ENCODE data around the gene OR8B2. TPM values are rescaled to one million over a fixed set of nuclear protein-coding genes. Genes with fewer than 3 reads are reported as not detected.

OR8B2 gene
- total and polyA plus RNA-seq, 4 donors: not detected

DNA sequence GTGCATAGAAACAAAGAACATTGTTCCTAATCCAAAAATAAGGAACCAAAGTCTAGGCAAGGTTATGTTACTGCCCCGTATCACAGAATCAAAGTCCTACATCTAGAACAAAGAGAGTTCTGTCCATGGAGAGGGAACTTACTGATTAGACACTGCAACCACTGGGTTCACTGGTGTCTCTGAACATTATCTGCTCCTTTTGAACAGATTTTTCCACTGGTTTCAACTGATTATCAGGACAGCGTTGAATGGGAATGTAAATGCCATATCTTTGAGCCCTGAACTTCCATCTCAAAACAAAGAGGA, 44.2 kb downstream of the OR8B2 start:
- H3K27ac ChIP-seq (ENCODE audit: low read depth in 1 of 2, low read length in 2 of 2): no peak overlapping the region
- WGBS, 2 donors: 77 to 80% methylated on average over 2 of the region's 2 CpGs
- no peaks in the 10 kb centered on the region for H3K27me3 ChIP-seq (ENCODE audit: control insufficient read depth in 1 of 2, insufficient read depth in 2 of 2, low read length in 1 of 2)
- no peak for DNase-seq
- no peak overlapping the region for H3K4me3 ChIP-seq (ENCODE audit: low read length in 2 of 2)
- intact Hi-C loops (cut with DNase I): no loop called here
- H3K4me1 ChIP-seq (ENCODE audit: control insufficient read depth in 1 of 2, insufficient read depth in 2 of 2, low read length in 2 of 2): no peaks in the 10 kb centered on the region
- ATAC-seq (ENCODE audit: low FRiP score): no peak
- H3K36me3 ChIP-seq (ENCODE audit: control insufficient read depth in 1 of 2, insufficient read depth in 2 of 2, low read length in 1 of 2): no peaks in the 10 kb centered on the region
- H3K9me3 ChIP-seq (ENCODE audit: control insufficient read depth, low read length): no peaks in the 10 kb centered on the region

DNA sequence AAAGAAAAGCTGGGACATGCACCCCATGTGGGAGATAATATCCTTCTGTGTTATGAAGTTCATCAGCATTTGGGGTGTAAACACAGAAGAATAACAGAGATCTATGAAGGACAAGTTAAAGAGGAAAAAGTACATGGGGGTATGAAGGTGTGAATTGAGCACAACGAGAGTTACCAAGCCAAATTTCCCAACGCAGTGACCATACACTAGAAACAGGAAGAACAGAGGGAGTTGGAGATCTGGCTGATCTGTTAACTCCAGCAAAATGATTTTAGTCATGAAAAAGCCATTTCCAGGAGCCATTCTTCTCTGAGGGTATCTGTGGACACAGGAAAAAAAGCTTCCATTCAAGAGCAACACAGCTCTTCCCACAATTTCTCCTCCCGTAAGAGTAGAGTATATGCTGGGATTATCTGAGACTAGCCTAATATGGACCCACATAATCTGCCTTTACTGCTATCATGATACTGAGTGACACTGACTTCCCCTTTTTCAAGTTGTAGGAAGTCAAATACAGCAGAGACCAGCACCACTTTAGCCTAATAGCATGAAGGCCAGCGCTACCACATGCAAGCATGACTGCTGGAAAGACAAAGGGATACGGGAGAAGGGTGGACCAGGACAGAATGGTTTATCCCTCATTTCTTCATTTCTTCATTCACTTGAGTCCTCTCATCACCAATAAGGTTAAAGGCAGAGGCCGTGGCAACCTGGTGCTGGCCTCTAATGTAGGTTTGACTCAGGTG, 44.7 kb downstream of the OR8B2 start:
- intact Hi-C loops (cut with DNase I): loop anchor here in 1 of 2 donors (10.0 kb wide), 1 partner anchor 235 kb away; no protein-coding TSS in a partner anchor
- Histone ChIP-seq H3K9me3 (ENCODE audit: control insufficient read depth, low read length) (no peaks in the 10 kb centered on the region), H3K27ac (ENCODE audit: low read depth in 1 of 2, low read length in 2 of 2) (no peak overlapping the region), H3K36me3 (ENCODE audit: control insufficient read depth in 1 of 2, insufficient read depth in 2 of 2, low read length in 1 of 2) (no peaks in the 10 kb centered on the region), H3K4me1 (ENCODE audit: control insufficient read depth in 1 of 2, insufficient read depth in 2 of 2, low read length in 2 of 2) (no peaks in the 10 kb centered on the region), H3K4me3 (ENCODE audit: low read length in 2 of 2) (no peak overlapping the region), H3K27me3 (ENCODE audit: control insufficient read depth in 1 of 2, insufficient read depth in 2 of 2, low read length in 1 of 2) (no peaks in the 10 kb centered on the region)
- ATAC-seq (ENCODE audit: low FRiP score) (no peak), DNase-seq (no peak)
- 81 to 82% methylated on average over 6 of the region's 6 CpGs for WGBS, 2 donors

Other genes starting within 250 kb of the OR8B2 start
- gene OR10D3, start 201.2 kb downstream of the OR8B2 start, total RNA-seq: not detected
- not detected for gene OR10D3, start 201.2 kb downstream of the OR8B2 start, polyA plus RNA-seq
- not detected for gene OR8G1, start 143.4 kb downstream of the OR8B2 start, total RNA-seq
- not detected for gene OR8G1, start 143.4 kb downstream of the OR8B2 start, polyA plus RNA-seq
- gene OR8G5, start 128.1 kb downstream of the OR8B2 start, total RNA-seq: not detected
- gene OR8G5, start 128.1 kb downstream of the OR8B2 start, polyA plus RNA-seq: not detected
- not detected for gene OR8D1, start 70.5 kb downstream of the OR8B2 start, total RNA-seq
- gene OR8D1, start 70.5 kb downstream of the OR8B2 start, polyA plus RNA-seq: not detected
- not detected for gene OR8D2, start 64.3 kb downstream of the OR8B2 start, total RNA-seq
- not detected for gene OR8D2, start 64.3 kb downstream of the OR8B2 start, polyA plus RNA-seq
- not detected for gene OR8B3, start 14.5 kb upstream of the OR8B2 start, total RNA-seq
- not detected for gene OR8B3, start 14.5 kb upstream of the OR8B2 start, polyA plus RNA-seq
- gene OR8B4, start 40.4 kb upstream of the OR8B2 start, total RNA-seq: not detected
- gene OR8B4, start 40.4 kb upstream of the OR8B2 start, polyA plus RNA-seq: not detected
- gene OR8B8, start 61.2 kb upstream of the OR8B2 start, total RNA-seq: not detected
- not detected for gene OR8B8, start 61.2 kb upstream of the OR8B2 start, polyA plus RNA-seq
- not detected for gene OR8B12, start 159.2 kb upstream of the OR8B2 start, total RNA-seq
- gene OR8B12, start 159.2 kb upstream of the OR8B2 start, polyA plus RNA-seq: not detected
- gene OR8A1, start 185.5 kb upstream of the OR8B2 start, total RNA-seq: not detected
- gene OR8A1, start 185.5 kb upstream of the OR8B2 start, polyA plus RNA-seq: not detected
- gene PANX3, start 226.9 kb upstream of the OR8B2 start, total RNA-seq: not detected
- not detected for gene PANX3, start 226.9 kb upstream of the OR8B2 start, polyA plus RNA-seq
- gene TBRG1, start 238.4 kb upstream of the OR8B2 start, total RNA-seq: 10 to 100 TPM; 42.7 to 47.9 TPM
- 10 to 100 TPM; 20.5 to 65.4 TPM for gene TBRG1, start 238.4 kb upstream of the OR8B2 start, polyA plus RNA-seq

All from aorta (tissue), 5 donors.